Fibroblast of pulmonary artery (primary cell): ENCODE results near the gene FBXW4.

Experiments used
- DNase-seq: peaks from one replicate; pipeline ENCODE4 v3.0.0-alpha.2; 2010; ENCODE audit warnings: low read depth
- H3K4me3 ChIP-seq: replicated peaks from 2 replicates; pipeline ENCODE4 v1.5.1; 2011; ENCODE audit warnings: low read depth, mild to moderate bottlenecking, control low read depth, low read length, moderate library complexity
- CTCF ChIP-seq: IDR thresholded peaks from 2 replicates; pipeline ENCODE4 v1.5.1; 2011; ENCODE audit warnings: mild to moderate bottlenecking, control low read depth, low read length, inconsistent platforms; ENCODE audit errors: missing control alignments

FBXW4 gene

DNA sequence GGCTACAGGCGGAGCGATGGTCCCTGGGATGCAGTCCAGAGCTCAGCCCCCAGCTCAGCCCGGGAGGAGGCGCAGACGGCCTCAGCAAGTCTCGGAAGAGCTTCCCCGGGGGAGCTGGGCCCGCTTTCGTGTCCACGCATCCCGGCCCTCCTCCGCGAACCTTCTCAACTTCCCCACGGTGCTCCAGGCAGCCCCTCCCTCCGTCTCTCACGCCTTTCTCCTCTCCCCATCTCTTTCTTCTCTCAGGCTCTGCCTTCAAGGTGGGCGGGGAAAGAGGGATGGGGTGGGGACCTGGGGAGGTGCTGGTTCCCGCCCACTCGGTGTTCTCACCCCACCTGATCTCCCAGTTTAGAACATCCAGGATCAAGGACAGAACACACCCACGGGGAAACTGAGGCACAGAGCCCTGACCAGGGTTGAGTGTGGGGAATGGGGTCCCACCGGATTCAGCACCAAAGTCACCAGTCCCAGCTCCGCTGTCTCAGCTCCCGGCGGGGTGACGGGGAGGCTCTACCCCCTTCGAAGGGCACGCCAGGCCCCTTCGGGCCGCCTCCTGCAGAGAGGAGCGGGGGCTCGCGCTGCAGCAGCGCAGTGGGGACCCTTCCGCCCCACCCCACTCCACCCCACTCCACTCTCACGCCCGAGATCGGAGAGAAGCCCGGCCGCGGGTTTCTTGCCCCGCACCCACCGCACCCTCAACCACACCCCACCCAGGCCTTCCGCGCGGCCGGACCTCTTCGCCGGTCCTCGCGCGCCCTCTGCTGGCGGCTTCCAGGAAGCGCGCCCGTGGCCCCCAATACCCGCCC is 125.1 kb downstream of the FBXW4 start:
- peak overlapping the region; percentile 59 for H3K4me3 ChIP-seq
- TF ChIP-seq CTCF, result peak; percentile 41
- DNase-seq, result peak; percentile 67

DNA sequence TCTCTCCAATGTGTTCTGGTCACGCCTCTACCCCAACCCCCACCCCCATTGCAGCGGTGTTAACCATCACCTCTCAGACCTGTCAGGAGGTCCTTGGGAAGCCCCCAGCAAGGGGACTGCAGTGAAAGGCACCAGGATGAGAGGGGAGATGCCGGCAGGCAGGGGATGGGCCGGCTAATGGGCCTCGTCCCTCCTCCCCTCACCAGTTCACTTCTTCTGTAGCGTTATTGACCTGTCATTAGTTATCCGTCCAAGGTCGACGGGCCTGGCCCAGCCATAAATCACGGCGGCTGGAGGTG is 125.7 kb downstream of the FBXW4 start:
- no peak for DNase-seq
- no peak for TF ChIP-seq CTCF
- no peak overlapping the region for H3K4me3 ChIP-seq

GRCh38 chr10:101568054-101568745 is 126.8 kb downstream of the FBXW4 start:
- DNase-seq, result no peak
- no peak overlapping the region for H3K4me3 ChIP-seq
- TF ChIP-seq CTCF, result no peak

DNA sequence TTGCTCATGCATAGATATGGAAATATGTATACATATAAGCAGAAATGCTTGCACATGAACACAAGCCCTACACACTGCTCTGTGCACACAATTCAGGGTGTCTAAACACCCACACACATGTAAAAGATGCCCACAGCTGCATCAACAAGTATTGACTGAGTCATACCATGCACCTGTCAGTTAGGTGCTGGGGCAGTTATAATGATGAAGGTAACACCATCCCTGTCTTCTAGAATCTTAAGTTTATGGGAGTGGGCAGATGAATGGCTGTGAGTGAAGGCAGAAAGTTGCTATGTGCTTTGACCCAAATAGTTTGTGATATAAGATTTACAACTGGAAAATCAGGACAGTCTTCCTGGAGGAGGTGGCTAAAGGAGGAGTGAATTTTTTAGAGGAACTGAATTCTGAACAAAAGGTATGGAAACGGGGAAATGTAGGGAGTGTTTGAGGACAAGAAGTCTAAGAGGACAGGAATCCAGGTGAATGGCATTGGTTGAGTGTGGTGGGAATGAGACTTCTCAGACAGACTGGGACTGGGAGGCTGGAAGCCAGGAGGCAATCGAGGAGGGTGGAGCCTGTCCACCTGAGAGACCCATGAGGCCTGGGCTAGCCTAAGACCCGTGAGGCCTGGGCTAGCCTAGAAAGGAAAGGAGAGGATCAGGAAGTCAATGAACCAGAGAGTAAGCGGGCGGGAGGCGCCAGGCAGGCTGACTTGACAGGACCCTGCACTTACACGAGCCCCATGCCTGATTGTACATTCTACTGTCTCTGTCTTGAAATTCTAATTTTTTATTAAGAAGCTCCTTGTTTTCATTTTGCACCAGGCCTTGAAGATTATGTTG is 127.6 kb downstream of the FBXW4 start:
- H3K4me3 ChIP-seq, result no peak overlapping the region
- TF ChIP-seq CTCF, result no peak
- DNase-seq, result no peak

DNA sequence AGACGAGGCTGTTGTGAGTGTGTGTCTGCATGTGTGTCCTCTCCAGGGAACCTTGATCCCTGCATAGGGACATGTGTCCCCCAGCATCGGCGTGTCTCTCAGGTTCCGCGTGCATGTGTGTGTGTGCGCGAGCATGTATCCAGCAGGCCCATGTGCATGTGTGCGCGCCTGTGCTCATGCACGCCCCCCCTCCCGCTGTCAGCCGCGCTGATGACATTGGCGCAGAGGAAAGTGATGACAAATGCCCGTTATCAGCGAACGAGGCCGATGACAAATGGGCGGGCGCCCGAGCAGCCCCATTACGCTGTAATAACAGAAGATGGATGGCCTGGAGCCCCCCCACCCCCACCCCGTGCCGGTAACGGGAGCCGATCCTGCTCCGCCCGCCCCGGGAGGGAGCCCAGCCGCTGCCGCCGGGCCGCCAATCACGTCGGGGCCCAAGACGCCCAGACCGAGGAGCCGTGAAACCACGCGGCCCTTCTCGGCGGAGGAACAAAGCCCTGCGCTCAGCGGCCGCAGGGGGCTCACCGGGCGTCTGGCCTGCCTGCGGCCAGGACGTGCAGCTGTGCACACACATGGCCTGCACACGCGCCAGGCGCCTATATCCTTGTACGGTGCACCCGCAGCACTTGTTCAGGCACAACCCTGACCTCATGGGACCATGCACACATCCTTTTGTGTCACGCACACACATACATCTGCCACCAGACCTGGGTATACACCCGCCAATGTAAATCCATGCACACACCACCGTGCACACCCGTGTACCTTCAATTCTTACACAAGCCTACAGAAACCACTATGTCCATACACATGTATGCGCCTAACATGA is 128.4 kb downstream of the FBXW4 start:
- TF ChIP-seq CTCF, result no peak
- H3K4me3 ChIP-seq, result peak overlapping the region; percentile 17
- DNase-seq, result peak; percentile 24

- no peak for DNase-seq
- no peak overlapping the region for H3K4me3 ChIP-seq
- TF ChIP-seq CTCF, result no peak
Observed at GRCh38 chr10:101565936-101566332, 129.0 kb downstream of the FBXW4 start.
